Tongue (tissue), 2 donors: ENCODE data around the gene HOXC6. TPM values are rescaled to one million over a fixed set of nuclear protein-coding genes. Genes with fewer than 3 reads are reported as not detected.
"Not testable (repeated sequence)": the region's sequence is repeated elsewhere in the genome, so short reads cannot be mapped to it uniquely, and the experiment has no call there.

Source experiments
- DNase-seq: peaks from one replicate; pipeline ENCODE4 v3.0.0-alpha.2; 2015
- total RNA-seq: library from RNA; depleted of rRNA; stranded (reverse); fragments of >200 nt; gene quantifications from one replicate; pipeline ENCODE4 v1.2.3, GENCODE V29; 2014

HOXC6 gene
- total RNA-seq, 1 donor from 2014 or later, result not detected

- no peak for DNase-seq
Observed at GRCh38 chr12:54030442-54030801, 2.2 kb downstream of the HOXC6 start.

GRCh38 chr12:54030889-54031471, 2.7 kb downstream of the HOXC6 start:
- no peak for DNase-seq

- no peak for DNase-seq
Observed at GRCh38 chr12:54031480-54031879, 3.2 kb downstream of the HOXC6 start.

- no peak for DNase-seq
Observed at GRCh38 chr12:54032086-54032619, 3.9 kb downstream of the HOXC6 start.

DNA sequence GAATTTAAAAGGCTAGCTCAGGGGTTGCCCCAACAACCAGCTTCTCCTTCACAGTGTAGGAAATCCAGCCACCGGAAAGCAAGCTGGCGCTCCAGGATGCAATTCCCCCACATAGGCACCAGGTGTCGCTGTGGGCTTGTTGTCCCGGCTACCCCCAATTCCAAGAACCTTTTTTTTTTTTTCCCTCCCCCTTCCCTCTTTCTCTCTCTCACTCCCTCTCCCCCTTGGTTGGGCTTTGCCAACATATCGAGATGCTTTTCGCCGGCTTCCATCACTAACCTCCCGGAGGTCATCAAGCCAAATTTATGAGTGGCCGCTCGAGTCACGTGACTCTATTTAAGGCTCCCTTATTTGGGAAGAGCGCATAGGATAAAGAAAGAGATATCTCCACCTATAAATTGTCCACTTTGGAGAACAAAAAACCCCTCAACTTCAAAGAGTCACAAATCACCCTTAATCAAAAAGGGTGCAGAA, 4.4 kb downstream of the HOXC6 start, which contains the start of gene HOXC5:
TSS of gene HOXC5 (plus strand) at position 424 of the 474 bp plus-strand sequence. CDS start 73 bp downstream, outside the sequence.
- peak; percentile 84 for DNase-seq

- DNase-seq, result no peak
Observed at GRCh38 chr12:54033106-54033979, 5.1 kb downstream of the HOXC6 start.

DNA sequence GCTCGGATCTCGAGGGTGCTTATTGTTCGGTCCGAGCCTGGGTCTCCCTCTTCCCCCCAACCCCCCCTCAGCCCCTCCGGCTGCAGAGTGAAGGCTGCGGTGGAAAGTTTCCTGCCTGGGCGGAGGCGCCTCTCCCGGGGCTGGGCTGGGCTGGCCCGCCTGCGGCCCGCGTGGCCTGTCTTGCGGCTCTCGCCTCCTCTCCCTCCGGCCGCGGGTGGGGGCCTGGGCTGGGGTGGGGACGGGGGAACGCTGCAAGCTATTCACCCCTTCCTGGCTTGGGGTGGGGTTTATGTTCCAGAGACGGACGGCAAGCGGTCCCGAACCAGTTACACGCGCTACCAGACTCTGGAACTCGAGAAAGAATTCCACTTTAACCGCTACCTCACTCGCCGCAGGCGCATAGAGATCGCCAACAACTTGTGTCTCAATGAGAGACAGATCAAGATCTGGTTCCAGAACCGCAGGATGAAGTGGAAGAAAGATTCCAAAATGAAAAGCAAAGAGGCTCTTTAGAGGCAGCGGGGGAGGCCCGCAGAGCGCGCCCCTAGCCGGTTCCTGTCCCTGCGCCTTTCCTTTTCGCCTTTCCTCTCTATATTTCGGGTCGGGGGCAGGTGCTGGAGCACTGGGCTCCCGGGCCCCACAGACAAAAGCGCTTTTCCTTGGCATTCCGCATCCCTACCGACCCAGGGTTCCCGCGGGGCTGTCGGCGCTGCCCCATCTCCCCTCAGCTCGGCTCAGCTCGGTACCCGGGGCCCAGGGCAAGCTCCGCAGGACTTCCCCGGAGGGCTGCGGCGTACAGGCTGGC, 5.9 kb downstream of the HOXC6 start:
- DNase-seq, result no peak

GRCh38 chr12:54034785-54035310, 6.6 kb downstream of the HOXC6 start:
- DNase-seq, result no peak

DNA sequence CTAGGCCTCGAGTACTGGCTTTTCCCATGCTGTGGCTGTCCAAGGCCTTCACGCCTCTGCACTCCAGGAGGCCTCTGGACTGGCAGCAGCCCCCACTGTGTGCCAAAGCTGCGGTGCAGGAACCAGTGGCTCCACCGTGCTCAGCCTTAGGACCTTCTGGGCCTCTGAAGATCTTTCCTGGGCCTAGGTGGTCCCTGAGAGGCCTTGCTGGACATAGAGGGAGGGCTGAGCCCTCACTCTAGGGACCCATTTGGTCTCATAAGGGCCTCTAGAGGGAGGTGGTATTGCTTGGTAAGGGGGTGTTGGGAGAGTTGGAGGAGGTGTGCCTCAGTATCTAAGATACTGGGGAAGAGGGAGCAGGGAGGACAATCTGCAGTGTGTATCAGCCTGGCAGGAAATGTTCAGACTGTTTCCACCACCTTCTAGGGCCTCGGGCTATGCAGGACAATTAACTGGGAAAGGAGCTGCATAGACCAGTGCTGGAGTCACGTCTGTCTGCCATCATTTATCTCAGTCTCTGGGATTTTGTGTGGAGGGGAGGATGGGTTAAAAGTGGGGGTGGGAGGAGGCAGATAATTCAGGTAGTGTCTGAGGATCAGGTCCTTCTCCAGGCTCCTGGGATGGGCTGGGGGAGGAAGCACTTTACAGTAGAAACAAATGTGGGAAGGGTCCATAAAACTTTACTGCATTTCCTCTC, 7.5 kb downstream of the HOXC6 start:
- no peak for DNase-seq

DNA sequence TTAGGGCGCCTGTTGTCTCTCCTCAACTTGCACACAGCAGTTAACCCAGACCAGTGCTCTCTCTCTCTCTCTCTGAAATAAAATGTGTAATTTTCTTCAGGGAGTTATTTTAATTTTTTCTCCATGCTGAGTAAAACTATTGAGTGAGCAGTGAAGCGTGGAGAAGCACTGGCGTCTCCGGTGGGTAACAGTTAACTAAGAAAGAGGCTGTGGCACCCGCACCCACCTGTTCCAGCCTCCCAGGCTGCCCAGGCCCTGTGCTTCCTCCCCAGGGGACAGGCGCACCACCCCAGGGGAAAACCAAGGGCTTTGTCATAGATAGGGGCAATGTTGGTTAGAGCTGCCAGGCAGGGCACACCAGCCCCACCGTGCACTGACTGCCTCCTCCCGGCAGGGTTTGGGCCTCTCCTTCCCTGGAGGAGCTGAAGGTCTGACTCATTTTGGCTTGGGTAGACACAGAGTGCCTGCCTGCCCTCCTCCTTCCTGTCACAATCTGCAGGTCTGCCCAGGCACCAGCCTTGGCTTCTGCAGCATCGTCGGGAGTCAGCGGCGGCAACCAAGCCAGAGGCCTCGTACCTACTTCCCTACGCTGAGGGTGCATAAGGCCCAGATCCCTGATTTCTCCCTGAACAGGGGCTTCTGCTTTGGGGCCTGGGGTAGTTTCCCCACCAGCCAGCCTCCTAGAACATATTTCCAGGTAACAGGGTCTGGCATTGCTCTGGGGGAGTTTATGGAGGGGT, 8.6 kb downstream of the HOXC6 start:
- DNase-seq, result no peak

DNA sequence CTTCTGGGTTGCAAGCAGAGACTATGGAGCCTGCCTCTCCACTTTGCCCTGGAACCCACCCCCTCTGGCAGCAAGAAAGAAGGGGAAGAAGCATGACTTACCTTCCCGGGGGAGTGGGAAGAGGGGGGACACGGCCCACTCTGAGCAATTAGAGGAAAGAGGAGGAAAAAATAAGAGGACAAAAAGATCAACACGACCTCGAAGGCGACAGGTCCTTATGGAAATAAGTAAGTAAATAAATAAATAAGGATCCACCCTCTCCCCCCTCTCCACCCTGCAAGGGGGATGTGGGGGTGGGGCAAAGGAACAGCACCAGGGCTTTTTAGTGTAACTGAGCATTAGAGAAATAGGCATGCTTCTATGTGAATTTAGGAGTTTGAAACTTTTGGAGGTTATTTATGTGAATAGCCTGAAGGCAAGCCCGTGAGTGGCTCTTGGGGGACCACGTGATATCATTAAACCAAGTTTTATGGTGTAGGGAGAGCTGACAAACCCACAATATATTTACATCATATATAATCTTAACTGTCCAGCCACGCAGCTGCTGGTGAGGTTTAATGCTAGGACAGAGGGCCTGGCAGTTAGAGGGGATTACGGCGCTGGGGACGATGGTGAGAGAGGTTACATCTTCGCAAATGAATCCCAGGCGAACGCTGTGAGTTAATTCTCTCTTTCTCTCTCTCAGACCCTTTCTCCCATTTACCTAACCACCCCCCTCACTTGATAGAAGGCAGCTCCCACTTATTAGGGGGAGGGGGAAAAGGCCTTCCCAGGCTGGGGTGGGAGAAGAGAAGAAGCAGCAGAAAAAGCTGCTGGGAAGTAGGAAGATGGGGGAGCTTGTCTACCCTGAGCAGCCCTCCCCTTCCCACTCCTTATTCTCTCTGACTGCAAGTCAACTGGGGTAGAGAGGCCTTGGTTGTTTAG, 9.4 kb downstream of the HOXC6 start:
- no peak for DNase-seq

- DNase-seq, result no peak
Observed at GRCh38 chr12:54038284-54038870, 10.1 kb downstream of the HOXC6 start.

GRCh38 chr12:54038871-54039414, 10.7 kb downstream of the HOXC6 start:
- DNase-seq, result no peak

DNA sequence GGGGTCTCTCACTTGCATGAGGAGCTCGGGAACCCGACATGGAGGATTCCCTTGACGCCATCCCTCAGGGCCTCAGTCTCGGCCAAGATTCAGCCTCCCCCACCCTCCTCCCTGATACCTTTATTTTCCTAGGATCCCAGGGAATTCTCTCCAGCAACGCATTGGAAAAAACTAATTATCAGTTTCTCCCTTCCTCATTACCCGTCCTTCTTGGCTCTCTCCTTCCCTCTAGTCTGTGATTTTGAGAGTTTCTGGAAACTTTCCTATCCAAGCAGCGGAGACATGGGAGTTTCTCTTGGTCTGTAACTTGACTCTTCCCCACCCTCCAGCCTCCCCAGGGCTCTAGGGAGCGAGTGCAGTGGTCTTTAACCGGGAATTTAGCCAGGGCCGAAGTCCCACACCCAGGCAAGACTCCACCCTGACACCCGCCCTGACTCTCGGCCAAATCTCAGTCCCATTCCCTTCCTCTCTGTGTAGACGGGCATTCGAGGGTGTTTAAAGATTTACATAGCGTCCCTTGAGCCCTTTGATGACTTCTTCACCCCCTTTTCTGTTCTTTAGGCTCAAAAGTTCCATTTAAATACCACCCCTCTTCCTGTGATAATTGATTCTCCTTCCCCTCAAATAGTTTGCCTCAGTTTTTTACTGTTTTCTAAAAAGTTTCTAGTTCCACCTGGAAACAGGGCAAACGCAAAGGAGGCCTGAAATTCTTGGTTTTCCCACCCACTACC, 11.3 kb downstream of the HOXC6 start:
- DNase-seq, result no peak

GRCh38 chr12:54040148-54040494, 11.9 kb downstream of the HOXC6 start:
- no peak for DNase-seq

GRCh38 chr12:54040648-54041047, 12.4 kb downstream of the HOXC6 start:
- DNase-seq, result no peak

DNA sequence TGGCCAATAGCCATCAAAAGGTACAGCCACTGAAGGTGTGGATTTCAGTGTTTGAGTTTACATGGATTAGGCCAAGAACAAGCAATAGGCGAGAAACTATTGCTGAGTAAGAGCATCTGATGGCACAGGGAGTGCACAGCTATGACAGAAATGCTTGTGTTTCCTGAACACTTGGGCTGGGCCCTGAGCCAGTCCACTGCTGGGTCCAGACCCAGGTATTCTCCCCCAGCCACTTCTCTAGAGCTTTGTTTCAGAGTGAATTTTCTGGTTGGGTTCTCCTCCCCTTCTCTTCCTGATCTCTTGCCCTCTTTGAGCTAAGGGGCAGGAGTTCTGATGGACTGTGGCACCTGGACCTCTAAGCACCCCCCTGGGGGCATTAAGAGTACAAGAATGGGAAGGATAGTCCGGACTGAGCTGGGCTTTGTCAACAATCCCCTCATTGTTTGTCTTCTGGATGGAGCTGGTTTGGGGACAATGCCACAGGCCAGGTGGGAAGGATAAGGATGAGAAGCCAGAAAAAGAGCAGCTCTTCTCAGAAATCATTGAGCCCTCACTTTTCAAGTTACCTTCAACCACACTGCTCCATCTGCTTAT, 13.0 kb downstream of the HOXC6 start:
- no peak for DNase-seq

DNA sequence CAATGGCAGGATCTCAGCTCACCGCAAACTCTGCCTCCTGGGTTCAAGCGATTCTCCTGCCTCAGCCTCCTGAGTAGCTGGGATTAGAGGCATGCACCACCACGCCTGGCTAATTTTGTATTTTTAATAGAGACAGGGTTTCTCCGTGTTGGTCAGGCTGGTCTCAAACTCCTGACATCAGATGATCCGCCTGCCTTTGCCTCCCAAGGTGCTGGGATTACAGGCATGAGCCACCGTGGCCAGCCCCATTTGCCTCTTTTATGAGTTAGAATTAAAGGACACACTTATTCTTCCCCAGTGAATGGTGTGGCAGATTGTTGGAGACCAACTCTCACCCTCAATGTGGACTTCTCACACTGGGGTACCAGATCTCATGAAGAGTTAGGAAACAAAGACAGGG, 13.8 kb downstream of the HOXC6 start:
- DNase-seq, result not testable (repeated sequence)
